Suppressor macrophage treated with lipopolysaccharide for 4 hours (primary cell): ENCODE measurements around the gene PLEKHB1.

ENCODE experiments used
- DNase-seq: peaks from one replicate; pipeline ENCODE4 v3.0.0-alpha.2; 2020

The PLEKHB1 gene

GRCh38 chr11:73693899-73694525 is 47.6 kb downstream of the PLEKHB1 start:
- no peak for DNase-seq

DNA sequence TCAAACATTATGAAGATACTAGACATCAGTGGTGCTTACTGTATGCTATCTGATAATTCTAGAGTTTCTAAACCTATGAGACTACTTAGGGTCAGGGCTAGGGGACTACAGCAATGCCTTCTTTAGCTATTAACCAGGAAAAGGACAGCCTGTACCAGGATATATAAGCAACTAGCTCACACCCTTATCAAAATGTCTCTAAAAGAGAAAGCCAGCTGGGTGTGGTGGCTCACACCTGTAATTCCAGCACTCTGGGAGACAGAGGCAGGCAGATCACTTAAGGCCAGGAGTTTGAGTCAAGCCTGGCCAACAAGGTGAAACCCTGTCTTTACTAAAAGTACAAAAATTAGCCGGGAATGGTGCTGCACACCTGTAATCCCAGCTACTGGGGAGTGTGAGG is 58.7 kb downstream of the PLEKHB1 start:
- DNase-seq: no peak

- no peak for DNase-seq
Observed at GRCh38 chr11:73710964-73711363, 64.6 kb downstream of the PLEKHB1 start.
